ENCODE measurements around the gene RAB40B.

Gene RAB40B

DNA sequence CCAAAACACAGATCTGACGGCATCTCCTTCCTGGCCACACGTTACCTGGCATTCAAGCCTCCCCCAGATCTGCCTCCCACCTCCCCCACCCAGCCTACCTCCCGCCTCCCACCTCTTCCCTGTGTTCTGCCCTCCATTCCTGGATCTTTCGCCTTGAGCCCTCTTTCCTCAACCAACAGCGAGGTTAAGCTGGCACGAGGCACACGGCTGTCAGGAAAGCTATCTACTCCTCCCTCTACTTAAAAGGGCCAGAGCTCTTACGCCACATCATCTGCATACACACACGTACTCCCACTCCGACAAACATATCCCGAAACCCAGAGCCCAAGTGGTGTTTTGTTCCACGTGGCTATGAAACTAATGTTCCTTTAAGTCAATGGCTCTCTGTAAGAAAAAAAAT, 68.3 kb downstream of the RAB40B start:
- H3K9ac ChIP-seq (ENCODE audit: low read length) = no peak overlapping the region
- H3K9me3 ChIP-seq (ENCODE audit: insufficient read depth, low read length) = no peaks in the 10 kb centered on the region
- H3K4me3 ChIP-seq (ENCODE audit: low read length) = no peak overlapping the region
- H3K4me1 ChIP-seq (ENCODE audit: low read length) = peaks cover 7% of the 10 kb centered on the region; the same call in 1 of the 2 replicates
- H3K4me2 ChIP-seq (ENCODE audit: low read length) = no peak overlapping the region
- no peak overlapping the region for H2AFZ ChIP-seq (ENCODE audit: low read depth, low read length)
- H3K79me2 ChIP-seq (ENCODE audit: low read length) = peaks cover 35% of the 10 kb centered on the region
- no peak overlapping the region for H3K27ac ChIP-seq (ENCODE audit: low read length)
- TF ChIP-seq EZH2phosphoT487 (IDR thresholded peaks at IDR 0.05; ENCODE audit: low read depth) (no peak), CTCF (IDR thresholded peaks at IDR 0.05; ENCODE audit: low read depth, low read length) (no peak)
- no peaks in the 10 kb centered on the region for H3K27me3 ChIP-seq (ENCODE audit: low read depth, low read length)
- peaks cover 37% of the 10 kb centered on the region for H3K36me3 ChIP-seq (replicated peaks; ENCODE audit: low read depth, low read length)
- H4K20me1 ChIP-seq (ENCODE audit: insufficient read depth, low read length) = peaks cover 8% of the 10 kb centered on the region; the same call in 1 of the 2 replicates

DNA sequence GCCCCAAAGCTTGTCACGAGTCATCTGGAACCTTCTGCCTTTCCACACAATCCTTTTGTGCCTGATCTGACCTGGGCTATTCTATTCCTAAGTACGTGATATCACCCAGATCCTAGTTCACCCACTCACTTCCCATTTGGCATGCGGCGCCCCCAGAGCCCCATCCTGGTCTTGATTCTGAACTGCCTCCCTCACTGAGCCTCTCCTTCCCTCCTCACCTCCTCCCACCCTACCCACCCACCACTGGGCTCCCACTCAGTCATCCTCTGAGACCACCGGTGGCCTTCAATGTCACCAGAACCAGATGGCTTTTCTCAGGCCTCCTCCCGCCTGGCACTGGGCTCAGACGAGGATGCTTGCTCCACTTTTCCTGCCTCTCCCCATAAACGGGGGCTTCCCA, 68.8 kb downstream of the RAB40B start:
- peaks cover 42% of the 10 kb centered on the region for H3K36me3 ChIP-seq (replicated peaks; ENCODE audit: low read depth, low read length)
- H2AFZ ChIP-seq (ENCODE audit: low read depth, low read length) = no peak overlapping the region
- H3K4me1 ChIP-seq (ENCODE audit: low read length) = peaks cover 7% of the 10 kb centered on the region; the same call in 1 of the 2 replicates
- peaks cover 33% of the 10 kb centered on the region for H3K79me2 ChIP-seq (ENCODE audit: low read length)
- peaks cover 9% of the 10 kb centered on the region; the same call in 1 of the 2 replicates for H4K20me1 ChIP-seq (ENCODE audit: insufficient read depth, low read length)
- H3K27ac ChIP-seq (ENCODE audit: low read length) = no peak overlapping the region
- no peak overlapping the region for H3K4me3 ChIP-seq (ENCODE audit: low read length)
- no peaks in the 10 kb centered on the region for H3K9me3 ChIP-seq (ENCODE audit: insufficient read depth, low read length)
- H3K27me3 ChIP-seq (ENCODE audit: low read depth, low read length) = no peaks in the 10 kb centered on the region
- H3K9ac ChIP-seq (ENCODE audit: low read length) = no peak overlapping the region
- TF ChIP-seq EZH2phosphoT487 (IDR thresholded peaks at IDR 0.05; ENCODE audit: low read depth) = no peak
- no peak for TF ChIP-seq CTCF (IDR thresholded peaks at IDR 0.05; ENCODE audit: low read depth, low read length)
- H3K4me2 ChIP-seq (ENCODE audit: low read length) = no peak overlapping the region

GRCh38 chr17:82627405-82627804, 71.1 kb downstream of the RAB40B start:
- TF ChIP-seq CTCF (IDR thresholded peaks at IDR 0.05; ENCODE audit: low read depth, low read length) (no peak), EZH2phosphoT487 (IDR thresholded peaks at IDR 0.05; ENCODE audit: low read depth) (no peak)
- no peak overlapping the region for H3K9ac ChIP-seq (ENCODE audit: low read length)
- no peak overlapping the region for H3K27ac ChIP-seq (ENCODE audit: low read length)
- H3K4me3 ChIP-seq (ENCODE audit: low read length) = no peak overlapping the region
- H3K79me2 ChIP-seq (ENCODE audit: low read length) = peaks cover 15% of the 10 kb centered on the region
- H3K27me3 ChIP-seq (ENCODE audit: low read depth, low read length) = no peaks in the 10 kb centered on the region
- H4K20me1 ChIP-seq (ENCODE audit: insufficient read depth, low read length) = peaks cover 6% of the 10 kb centered on the region; the same call in 1 of the 2 replicates
- peaks cover 39% of the 10 kb centered on the region for H3K36me3 ChIP-seq (replicated peaks; ENCODE audit: low read depth, low read length)
- H3K4me2 ChIP-seq (ENCODE audit: low read length) = no peak overlapping the region
- no peak overlapping the region for H2AFZ ChIP-seq (ENCODE audit: low read depth, low read length)
- H3K9me3 ChIP-seq (ENCODE audit: insufficient read depth, low read length) = no peaks in the 10 kb centered on the region
- H3K4me1 ChIP-seq (ENCODE audit: low read length) = peaks cover 7% of the 10 kb centered on the region; the same call in 1 of the 2 replicates

- no peak overlapping the region for H3K4me3 ChIP-seq (ENCODE audit: low read length)
- H3K36me3 ChIP-seq (replicated peaks; ENCODE audit: low read depth, low read length) = peaks cover 49% of the 10 kb centered on the region
- no peak overlapping the region for H2AFZ ChIP-seq (ENCODE audit: low read depth, low read length)
- H4K20me1 ChIP-seq (ENCODE audit: insufficient read depth, low read length) = peaks cover 6% of the 10 kb centered on the region; the same call in 1 of the 2 replicates
- TF ChIP-seq CTCF (IDR thresholded peaks at IDR 0.05; ENCODE audit: low read depth, low read length) = no peak
- no peak for TF ChIP-seq EZH2phosphoT487 (IDR thresholded peaks at IDR 0.05; ENCODE audit: low read depth)
- H3K27me3 ChIP-seq (ENCODE audit: low read depth, low read length) = no peaks in the 10 kb centered on the region
- no peak overlapping the region for H3K27ac ChIP-seq (ENCODE audit: low read length)
- H3K4me1 ChIP-seq (ENCODE audit: low read length) = peaks cover 7% of the 10 kb centered on the region; the same call in 1 of the 2 replicates
- no peaks in the 10 kb centered on the region; the same call in 1 of the 2 replicates for H3K79me2 ChIP-seq (ENCODE audit: low read length)
- no peak overlapping the region for H3K4me2 ChIP-seq (ENCODE audit: low read length)
- H3K9me3 ChIP-seq (ENCODE audit: insufficient read depth, low read length) = no peaks in the 10 kb centered on the region
- no peak overlapping the region for H3K9ac ChIP-seq (ENCODE audit: low read length)
These were observed 74.8 kb downstream of the RAB40B start for GRCh38 chr17:82623707-82624106.
